Epidermal melanocyte (primary cell): ENCODE data around the gene CBY2.

Experiments
- DNase-seq: peaks from one replicate; pipeline ENCODE4 v3.0.0; 2011; ENCODE audit warnings: low spot score; ENCODE audit not compliant: insufficient read length

CBY2 gene

DNA sequence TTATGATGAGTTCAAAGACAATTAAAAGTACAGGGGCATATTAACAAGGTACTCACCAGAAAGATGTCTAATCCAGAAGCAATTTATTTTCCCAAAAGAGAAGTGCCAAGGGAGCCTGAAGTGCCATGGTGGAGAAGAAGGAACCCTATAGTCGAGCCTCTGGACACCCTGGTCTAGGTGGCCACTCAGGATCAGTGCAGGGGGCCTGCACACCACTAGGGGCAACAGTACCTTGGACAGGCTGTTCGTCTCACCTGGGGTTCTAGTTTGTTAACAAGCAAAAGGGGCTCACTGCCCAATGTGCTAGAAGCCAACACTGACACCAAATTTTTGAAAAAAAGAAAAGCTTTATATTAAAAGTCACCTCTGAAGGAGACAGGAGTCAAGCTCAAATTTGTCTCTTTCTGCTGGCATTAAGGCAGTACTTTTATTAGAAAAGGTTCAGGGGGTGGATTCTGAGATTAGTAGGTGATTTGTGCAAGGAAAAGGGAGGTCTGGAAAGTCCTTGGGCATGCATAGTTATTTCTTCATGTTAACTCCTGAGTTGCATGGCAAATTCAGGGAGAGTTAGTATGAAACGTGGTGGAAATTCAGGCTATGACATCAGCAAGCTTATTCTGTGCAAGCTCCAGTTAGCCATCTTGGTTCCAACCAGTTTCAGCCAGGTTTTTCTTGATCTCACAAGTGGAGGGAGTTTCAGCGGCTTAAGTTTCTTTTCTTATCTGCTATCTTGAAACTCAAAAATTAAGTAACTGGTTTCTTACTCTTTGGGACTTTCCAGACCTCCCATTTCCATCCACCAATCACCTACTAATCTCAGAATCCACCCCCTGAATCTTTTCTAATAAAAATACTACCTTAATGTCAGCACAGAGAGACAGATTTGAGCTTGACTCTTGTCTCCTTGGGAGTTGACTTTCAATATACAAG lies 884 bp upstream of the CBY2 start:
- DNase-seq: no peak

DNA sequence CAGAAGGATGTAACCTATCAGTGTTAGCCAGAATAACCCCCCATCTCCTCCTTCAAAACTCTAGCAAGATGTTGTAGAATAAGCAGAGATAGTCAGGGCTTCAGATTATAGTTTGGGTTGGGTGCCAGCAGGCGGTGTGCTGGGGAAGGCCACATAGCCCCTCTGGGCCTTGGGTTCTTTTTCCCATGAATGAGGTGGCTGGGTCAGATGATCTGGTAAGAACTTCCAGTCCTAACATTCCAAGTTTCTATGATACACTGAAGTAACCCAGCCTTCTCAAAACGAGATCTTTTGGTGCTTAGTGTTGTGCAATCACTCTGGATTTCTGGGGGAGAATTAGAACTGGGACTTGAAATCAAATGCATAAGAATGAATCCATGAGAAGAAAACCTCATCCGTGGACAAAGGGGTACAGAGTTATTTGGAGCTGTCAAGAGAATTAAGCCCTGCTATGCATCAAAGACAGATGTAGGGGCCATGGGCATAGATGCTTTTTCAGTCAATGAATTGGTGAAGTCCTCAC lies 810 bp downstream of the CBY2 start:
- no peak for DNase-seq

DNA sequence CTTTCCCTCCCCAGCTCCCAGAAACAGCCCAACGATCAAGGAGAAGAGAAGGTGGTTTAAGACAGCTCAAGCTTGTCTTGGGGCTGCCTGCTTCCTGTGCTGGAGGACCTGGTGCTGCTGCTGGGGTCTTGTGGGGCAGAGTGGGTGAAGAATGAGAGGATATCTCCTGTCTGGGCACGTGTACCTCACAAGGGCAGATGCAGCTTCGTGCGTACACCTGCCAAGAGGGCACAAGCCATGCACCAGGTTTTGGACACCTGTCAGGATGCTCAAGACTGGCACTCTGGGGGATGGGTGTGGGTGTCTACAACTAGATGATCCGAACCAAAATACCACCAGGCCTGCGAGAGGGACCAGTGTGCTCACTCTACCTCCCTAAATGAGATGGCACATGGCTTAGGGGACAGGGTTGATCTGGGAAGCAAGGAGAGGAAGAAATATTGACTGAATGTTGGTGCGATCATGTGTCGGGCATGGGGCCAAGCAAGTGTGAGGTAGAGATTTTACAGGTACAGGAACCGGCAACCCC lies 2.2 kb downstream of the CBY2 start:
- DNase-seq: no peak

DNA sequence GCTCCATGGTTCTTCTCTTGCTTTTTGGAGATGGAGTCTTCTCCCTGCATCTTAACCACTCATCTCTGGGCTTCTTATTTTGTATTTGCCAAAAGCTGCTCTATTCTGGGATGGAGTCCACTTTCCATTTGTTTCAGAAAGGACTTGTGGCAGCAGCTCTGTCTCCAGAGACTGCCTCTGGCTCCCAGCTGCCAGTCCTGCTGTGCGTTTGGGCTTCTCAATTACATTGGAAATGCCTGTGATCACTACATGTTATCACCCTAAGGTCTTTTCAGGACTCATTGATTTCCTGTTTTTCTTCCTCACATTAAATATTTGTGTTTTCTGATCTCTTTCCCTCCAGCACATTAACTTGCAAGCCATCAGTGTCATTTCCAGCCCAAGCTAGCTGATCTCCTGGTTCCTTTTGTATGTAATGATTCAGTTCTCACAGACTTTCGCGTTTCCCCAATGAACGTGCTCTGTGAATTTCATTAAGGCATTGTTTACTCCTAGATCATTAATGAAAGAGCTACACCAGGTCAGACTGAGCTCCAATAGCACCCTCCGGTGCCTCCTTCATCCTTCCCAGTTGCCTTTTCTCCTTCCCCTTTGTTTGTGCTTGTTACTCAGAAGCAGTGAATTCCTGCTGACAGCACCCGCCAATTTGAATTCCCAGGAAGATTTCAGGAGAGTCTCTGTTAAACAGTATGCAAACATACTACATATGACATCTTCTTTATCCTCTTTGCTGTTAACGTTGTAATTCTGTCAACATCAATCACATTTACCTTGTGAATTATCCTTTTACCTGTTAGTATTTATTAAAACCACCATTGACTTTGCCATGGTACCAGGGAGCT lies 3.0 kb downstream of the CBY2 start:
- DNase-seq: no peak

DNA sequence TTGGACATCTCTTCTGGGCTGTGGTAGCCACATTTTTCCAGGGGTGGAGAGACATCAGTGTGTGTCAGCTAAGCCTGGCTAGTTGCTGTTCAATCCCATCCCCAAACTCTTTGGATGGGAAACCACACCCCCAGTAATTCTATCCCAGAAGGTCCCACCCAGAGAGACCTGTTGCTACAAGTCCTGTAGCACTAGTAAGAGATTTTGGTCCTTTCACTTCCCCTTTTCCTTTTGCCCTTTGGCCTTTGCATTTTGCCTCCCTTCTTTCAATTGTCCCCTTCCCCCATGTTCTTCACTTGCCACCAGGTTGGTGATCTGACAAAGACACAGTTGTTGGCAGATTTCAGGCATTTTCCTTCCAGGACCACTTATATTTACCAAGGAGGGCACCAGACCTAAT lies 3.8 kb downstream of the CBY2 start:
- DNase-seq: no peak

DNA sequence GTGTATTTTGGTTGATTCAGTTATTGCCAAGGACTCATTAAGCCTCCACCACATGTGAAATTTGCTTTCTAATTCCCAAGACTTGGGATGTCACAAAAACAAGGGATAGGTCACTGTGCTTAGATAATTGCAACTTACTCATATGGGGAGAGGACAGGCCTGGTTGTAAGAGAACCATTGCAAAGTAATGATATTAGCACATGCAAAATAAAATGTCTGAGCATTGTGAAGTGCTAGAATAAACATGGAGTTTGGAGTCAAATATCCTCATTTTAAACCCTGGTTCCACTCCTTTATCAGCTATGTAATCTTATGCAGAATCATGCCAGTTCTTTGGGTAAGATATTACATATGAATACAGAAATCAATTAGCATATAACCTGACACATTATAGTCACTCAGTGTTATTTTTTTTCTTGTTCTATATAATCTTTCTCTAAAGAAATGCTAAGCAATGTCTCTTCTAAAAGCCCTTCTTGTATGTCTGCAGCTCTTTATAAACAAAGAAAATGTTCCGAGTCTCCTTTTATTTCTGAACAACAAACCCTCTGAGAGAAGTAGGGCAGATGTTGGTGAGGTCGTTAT lies 5.5 kb downstream of the CBY2 start:
- no peak for DNase-seq

DNA sequence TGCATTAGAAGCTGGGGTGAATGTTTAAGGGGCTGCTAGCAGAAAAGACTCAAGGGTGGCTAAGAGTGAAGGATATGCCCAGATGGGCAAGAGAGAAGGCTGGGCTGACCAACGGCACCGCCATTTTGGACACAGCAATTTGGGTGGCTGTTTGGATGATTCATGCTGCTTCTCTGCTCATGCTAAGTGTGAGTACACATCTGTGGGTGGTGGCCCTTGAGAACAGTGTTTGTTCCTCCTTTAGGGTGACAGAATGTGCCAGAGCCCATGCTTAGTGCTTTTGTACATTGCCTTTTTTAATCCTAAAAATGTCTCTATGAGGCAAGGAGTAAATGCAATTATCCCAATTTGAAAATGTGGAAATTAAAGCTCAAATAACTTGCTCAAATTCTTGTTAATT lies 9.8 kb downstream of the CBY2 start:
- no peak for DNase-seq

DNA sequence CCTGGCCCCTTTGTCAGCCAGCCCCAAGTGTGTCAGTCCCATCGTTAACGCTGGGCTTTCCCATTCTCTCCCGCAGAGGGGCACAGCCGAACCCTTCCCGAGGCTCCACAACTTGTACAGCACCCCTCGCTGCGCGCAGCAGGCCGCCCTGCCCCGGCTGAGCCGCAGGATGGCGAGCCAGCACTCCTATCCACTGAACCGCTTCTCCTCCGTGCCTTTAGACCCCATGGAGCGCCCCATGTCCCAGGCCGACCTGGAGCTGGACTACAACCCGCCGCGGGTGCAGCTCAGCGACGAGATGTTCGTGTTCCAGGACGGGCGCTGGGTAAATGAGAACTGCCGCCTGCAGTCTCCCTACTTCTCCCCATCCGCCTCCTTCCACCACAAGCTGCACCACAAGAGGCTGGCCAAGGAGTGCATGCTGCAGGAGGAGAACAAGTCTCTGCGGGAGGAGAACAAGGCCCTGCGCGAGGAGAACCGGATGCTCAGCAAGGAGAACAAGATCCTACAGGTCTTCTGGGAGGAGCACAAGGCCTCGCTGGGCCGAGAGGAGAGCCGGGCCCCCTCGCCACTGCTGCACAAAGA lies 11.1 kb downstream of the CBY2 start:
- no peak for DNase-seq

DNA sequence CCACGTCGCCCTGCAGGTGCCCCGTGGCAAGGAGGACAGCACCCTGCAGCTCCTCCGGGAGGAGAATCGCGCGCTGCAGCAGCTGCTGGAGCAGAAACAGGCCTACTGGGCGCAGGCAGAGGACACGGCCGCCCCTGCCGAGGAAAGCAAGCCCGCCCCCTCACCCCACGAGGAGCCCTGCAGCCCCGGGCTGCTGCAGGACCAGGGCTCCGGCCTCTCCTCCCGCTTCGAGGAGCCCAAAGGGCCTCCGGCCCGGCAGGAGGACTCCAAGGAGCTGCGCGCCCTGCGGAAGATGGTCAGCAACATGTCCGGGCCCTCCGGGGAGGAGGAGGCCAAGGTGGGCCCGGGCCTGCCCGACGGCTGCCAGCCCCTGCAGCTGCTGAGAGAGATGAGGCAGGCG lies 11.6 kb downstream of the CBY2 start:
- no peak for DNase-seq

DNA sequence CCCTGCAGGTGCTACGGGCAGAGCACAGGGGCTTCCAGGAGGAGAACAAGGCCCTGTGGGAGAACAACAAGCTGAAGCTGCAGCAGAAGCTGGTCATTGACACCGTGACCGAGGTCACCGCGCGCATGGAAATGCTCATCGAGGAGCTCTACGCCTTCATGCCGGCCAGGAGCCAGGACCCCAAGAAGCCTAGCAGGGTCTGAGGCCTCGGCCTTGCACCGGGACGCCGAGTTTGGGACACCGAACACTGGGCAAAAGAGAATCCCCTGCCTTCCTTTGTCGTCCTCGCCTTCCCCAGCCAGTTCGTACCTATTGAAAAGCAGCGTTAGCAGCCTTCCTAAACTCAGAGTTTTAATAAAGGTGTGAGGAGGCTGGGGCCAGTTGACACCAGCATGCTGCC lies 12.1 kb downstream of the CBY2 start:
- DNase-seq: no peak

DNA sequence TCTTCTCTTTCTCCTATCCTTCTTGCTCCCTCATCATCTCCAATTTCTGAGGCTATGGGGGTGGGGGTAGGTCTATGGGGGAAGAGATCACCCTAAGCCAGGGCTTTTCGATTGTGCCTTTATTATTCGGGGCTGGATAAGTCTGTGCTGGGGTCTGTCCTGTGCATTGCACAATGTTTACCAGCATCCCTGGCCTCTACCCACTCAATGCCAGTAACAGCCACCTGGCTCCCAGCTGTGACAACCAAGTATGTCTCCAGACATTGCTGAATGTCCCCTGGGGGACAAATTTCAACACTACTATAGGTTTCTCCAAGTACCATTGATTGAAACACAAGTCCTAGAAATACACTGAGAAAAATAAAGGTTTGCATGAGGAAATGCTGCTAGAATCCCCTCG lies 13.2 kb downstream of the CBY2 start:
- no peak for DNase-seq

DNA sequence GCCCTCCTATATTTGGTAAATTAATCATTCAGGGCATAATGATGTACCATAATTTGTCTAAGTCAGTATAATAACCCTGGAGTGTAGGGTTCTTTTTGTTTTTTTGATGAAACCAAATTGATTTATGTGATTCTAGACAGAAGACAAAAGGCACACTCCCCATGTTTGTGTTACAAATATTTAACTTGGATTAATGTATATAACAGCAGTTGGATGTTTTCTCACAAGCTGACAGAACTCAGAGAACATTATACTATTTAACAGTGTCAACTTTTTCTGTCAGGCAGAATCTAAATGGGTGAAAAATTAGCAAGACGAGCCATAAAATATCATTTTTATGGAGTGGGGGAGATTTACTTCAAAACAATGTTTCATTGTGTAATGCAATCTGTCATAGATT lies 15.2 kb downstream of the CBY2 start:
- DNase-seq: no peak

DNA sequence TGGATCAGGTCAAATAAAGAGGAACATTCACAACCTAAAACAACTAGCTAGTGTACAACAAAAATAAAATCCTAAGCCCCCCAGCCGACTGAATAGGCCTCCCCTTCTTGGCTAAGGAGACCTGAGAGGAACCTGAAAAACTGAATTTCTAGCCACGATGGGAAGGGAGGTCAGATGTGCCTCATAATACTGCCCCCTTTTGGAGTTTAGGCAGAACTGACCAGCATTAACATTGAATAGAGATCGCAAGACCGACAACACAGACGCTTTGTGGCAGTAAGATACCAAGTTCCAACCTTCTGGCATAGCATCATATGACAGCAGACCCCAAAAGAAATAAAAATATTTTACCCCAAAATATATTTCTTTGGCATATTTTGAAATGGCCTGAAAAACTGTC lies 15.9 kb downstream of the CBY2 start:
- DNase-seq: peak; percentile 15

DNA sequence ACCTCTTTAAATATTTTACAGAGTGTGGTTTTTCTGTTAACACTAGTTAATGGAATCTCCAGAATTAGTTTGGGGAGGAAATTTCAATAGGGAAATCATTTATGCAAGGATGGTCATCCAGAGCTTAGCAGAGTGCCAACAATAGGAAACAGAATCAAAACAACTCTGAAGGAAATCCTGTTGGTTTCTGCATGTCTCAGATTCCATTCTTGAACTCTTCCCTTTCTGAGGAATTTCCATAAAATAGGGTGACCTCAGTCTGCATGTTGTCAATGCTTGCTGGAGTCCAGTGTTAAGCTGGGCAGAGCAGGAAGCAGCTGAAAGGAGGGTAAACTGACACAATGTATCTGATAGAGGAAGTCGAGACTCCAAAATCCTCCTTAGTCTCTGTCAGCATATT lies 16.9 kb downstream of the CBY2 start:
- DNase-seq: peak; percentile 35

DNA sequence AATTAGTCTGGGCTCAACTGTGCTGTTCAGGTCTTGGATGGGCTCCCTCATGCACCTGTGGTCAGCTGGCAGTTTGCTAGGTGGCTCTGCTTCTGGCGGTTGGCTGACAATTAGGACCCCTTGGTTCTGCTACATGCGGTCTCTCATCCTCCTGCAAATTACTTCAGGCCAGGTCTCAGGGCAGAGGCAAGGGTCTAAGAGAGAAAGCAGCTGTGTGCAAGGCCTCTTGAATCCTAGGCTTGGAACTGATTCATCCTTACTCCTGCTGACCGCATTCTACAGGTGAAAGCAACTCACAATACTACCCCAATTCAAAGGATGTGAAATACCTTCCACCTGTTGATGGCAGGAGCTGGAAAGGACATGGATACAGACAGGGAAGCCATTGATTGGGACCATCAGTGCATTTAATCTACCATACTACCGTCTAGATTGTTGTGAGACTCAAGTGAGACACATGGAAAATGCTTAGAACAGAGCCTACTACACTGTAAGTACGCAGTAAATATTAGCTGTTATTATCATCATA lies 19.1 kb downstream of the CBY2 start:
- DNase-seq: no peak

DNA sequence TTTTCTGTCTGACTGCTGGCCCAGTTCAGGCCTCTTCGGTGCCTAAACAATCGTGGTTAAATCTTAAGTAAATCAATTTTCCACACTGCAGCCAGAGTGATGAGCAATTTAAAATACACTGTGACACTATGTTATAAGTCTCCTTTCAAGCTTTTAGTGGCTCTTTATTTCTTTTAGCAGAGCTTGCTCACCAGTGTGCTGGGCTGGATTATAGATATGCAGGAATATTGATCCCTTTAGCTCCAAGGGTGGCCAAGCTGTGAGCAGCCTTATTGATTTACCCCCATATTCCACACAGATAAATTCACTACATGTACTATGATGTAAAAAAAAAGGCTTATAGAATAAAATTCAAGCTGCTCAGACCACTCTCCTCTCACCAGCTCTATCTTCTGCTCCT lies 21.7 kb downstream of the CBY2 start:
- no peak for DNase-seq

DNA sequence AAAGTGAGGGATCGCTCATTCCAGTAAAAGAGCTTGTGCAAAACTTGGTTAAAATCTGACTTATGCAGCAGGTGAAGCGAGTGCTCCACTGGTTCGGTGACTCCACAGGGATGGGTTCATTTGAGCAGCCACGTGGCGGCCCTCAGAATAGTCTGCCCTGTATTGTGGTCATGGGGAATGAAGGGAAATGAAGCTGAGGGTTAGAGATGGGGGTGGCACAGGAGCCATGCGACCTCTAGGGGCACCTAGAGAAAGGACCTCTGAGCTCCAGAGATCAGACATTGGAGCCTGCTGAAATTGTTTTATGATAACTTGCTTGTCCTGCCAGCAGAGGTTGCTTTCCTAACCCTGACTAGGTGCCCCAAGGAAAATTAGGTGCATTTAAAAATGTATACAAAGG lies 26.6 kb downstream of the CBY2 start:
- no peak for DNase-seq

DNA sequence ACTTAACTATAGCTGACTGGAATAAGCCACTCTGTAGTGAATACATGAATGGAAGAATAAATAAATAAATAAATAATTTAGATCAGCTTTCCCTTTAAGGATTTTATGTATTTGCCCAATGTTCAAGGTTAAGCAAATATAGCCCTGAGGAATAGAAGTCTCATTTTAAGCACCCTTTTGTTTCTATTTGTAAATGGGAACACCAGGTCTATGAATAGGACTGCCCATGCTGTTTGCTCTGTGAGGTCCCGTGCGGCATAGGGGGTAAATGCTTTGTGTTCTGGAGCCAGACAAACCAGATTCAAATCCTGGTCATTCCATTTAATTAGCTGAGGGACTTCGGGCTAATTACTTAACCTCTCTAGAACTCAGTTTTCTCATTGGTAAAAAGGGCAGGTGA lies 29.3 kb downstream of the CBY2 start:
- DNase-seq: no peak

DNA sequence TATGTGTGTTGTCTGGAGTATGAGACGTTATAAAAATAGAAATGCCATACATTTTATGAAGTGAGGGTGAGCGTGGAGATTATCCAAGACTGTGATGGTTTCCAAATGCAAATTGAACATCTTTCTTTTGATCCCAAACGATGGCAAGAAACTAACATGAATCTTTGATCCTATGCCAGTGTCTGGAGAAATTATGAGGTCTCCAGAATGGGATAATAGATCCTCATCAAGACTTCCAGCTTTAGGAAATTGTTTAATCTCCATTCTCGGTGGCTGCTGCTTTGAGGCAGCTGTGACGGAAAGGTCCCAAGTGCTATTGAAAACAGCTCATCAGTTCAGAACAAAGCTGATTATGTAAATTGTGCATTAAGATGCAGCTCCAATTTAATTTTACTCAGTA lies 30.8 kb downstream of the CBY2 start:
- no peak for DNase-seq

DNA sequence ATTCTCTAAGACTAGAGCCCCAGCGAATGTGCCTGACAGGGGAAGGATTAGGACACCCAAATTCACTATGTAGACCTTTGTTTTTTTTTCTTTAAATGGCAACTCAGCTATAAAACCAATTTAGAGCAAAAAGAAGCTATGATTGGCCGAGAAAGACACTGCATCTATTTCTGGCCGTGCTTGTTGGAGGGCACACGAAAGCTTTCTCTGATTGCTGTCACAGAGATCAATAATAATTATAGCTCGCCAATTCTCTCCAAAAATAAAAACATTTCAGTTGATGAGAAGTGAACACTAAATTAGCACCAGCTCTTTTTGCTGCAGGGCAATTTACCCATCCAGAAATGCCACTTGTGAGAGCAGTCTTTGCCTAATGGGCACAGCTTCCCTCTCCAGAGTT lies 31.2 kb downstream of the CBY2 start:
- DNase-seq: no peak

DNA sequence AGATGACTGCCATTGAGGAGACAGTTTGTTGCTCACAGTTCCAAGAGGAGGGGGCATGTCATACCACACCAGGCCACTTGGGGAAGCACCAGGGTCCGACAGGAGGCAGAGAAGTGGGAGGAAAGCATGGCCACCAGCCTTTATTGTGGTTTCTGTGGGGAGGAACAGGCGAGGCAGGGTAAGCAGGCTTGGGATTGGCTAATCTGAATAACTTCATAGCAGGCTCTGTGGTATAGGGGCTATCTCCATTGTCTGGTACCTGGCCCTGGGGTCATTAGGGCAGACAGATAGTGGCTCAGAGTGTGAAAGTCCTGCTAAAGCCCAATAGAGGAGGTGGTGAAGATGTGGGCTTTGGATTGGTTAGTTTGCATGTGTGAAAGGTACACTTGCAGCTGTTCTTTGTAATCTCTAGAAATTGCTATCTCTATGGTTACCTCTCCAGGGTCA lies 35.5 kb downstream of the CBY2 start:
- DNase-seq: no peak
